ENCODE data around the gene KIF2C. TPM values are rescaled to one million over a fixed set of nuclear protein-coding genes. Genes with fewer than 3 reads are reported as not detected.
A peak's percentile ranks its signal among the peaks of the same experiment; 100 is the strongest.
"Not testable (repeated sequence)": the region's sequence is repeated elsewhere in the genome, so short reads cannot be mapped to it uniquely, and the experiment has no call there.

KIF2C gene
- total RNA-seq, 3 donors from 2014 or later, result 2.7 to 15.0 (median 4.1) TPM

DNA sequence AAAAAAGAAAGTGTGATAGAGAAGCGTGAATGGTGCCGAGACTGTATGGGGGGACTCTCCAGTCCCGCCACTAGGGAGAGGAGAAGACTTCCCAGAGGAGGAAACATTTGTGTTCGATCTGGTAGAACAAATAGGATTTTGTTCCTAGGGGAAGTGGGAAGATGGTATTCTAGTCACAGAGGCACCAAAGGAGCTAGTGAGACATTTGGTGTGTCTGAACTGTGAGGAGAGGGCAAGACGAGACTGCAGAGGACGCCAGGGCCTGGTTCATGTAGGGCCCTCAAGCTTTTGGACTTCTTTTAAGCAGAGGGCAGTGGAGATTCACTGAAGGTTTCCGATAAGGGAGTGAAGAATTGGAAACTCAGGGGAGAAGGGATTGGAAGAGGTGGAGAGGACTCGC is 71.6 kb downstream of the KIF2C start:
- DNase-seq, result peak in 1 of 3 donors; percentile 20
- no peak overlapping the region for H3K4me3 ChIP-seq
- no peaks in the 10 kb centered on the region for H3K36me3 ChIP-seq (ENCODE audit: low read depth)
- no peak for TF ChIP-seq CTCF (IDR thresholded peaks at IDR 0.05)
- peaks cover 46% of the 10 kb centered on the region for H3K4me1 ChIP-seq (ENCODE audit: low read depth)
- no peaks in the 10 kb centered on the region for H3K9me3 ChIP-seq
- ATAC-seq, result no peak
- intact Hi-C loops (cut with DNase I, micrococcal nuclease), result no loop called here

- intact Hi-C loops (cut with DNase I, micrococcal nuclease), result no loop called here
These were observed 73.3 kb downstream of the KIF2C start for GRCh38 chr1:44812822-44813543.

GRCh38 chr1:44815926-44816325 is 76.3 kb downstream of the KIF2C start:
- H3K36me3 ChIP-seq (ENCODE audit: low read depth); H3K9me3 ChIP-seq; H3K4me3 ChIP-seq; H3K4me1 ChIP-seq (ENCODE audit: low read depth); intact Hi-C loops (cut with DNase I, micrococcal nuclease); ATAC-seq: not testable (repeated sequence)
- DNase-seq, result peak in 2 of 3 donors; percentile 12 to 25

More at GRCh38 chr1:44812822-44813543, 73.3 kb downstream of the KIF2C start:
- peak; percentile 1 for ATAC-seq
- no peak for TF ChIP-seq CTCF (IDR thresholded peaks at IDR 0.05)
- Histone ChIP-seq H3K4me3 (no peak overlapping the region), H3K4me1 (ENCODE audit: low read depth) (peaks cover 29% of the 10 kb centered on the region), H3K9me3 (no peaks in the 10 kb centered on the region), H3K36me3 (ENCODE audit: low read depth) (no peaks in the 10 kb centered on the region)
- peak in 1 of 3 donors; percentile 70 for DNase-seq

GRCh38 chr1:44817307-44817706 is 77.7 kb downstream of the KIF2C start:
- intact Hi-C loops (cut with DNase I, micrococcal nuclease), result no loop called here
- no peak for TF ChIP-seq CTCF (IDR thresholded peaks at IDR 0.05)
- ATAC-seq, result no peak
- H3K9me3 ChIP-seq, result no peaks in the 10 kb centered on the region
- peaks cover 8% of the 10 kb centered on the region for H3K4me1 ChIP-seq (ENCODE audit: low read depth)
- no peak for DNase-seq
- H3K36me3 ChIP-seq (ENCODE audit: low read depth), result no peaks in the 10 kb centered on the region
- H3K4me3 ChIP-seq, result no peak overlapping the region

Other genes with a start within 250 kb of the KIF2C start
- 10 to 100 TPM; 19.3 to 46.0 (median 36.6) TPM for gene TMEM53, start 65.4 kb upstream of the KIF2C start, total RNA-seq
- gene ARMH1, start 65.1 kb upstream of the KIF2C start, total RNA-seq, result 1 to 10 TPM; 1.7 to 4.1 (median 2.3) TPM
- 10 to 100 TPM in 1 of 3 donors, not detected in 2; 15.9 TPM for gene RNU5D-1, start 8.7 kb upstream of the KIF2C start, total RNA-seq
- gene RPS8, start 35.7 kb downstream of the KIF2C start, total RNA-seq, result 1,000 to 10,000 TPM; 1,308 to 1,364 (median 1,337) TPM
- 100 to 1,000 TPM in 1 of 3 donors, 10 to 100 TPM in 2; 35.1 to 179 (median 94.0) TPM for gene BEST4, start 48.3 kb downstream of the KIF2C start, total RNA-seq
- gene PLK3, start 60.5 kb downstream of the KIF2C start, total RNA-seq, result 10 to 100 TPM in 2 of 3 donors, 1 to 10 TPM in 1; 6.4 to 14.5 (median 12.0) TPM
- 1 to 10 TPM in 1 of 3 donors, under 1 TPM in 1, not detected in 1; 0.67 to 1.6 TPM for gene DYNLT4, start 67.5 kb downstream of the KIF2C start, total RNA-seq
- gene BTBD19, start 68.7 kb downstream of the KIF2C start, total RNA-seq, result 1 to 10 TPM; 2.8 to 4.4 (median 3.2) TPM
- gene PTCH2, start 103.4 kb downstream of the KIF2C start, total RNA-seq, result 1 to 10 TPM in 1 of 3 donors, under 1 TPM in 2; 0.39 to 2.7 (median 0.64) TPM
- 10 to 100 TPM; 11.1 to 19.8 (median 15.7) TPM for gene EIF2B3, start 246.8 kb downstream of the KIF2C start, total RNA-seq